ENCODE data around the gene TGFA. TPM values are rescaled to one million over a fixed set of nuclear protein-coding genes. Genes with fewer than 3 reads are reported as not detected.
A peak's percentile ranks its signal among the peaks of the same experiment; 100 is the strongest.

The TGFA gene
- total and polyA plus RNA-seq, 8 donors: 0.89 to 16.0 (median 3.7) TPM; not detected in 1

DNA sequence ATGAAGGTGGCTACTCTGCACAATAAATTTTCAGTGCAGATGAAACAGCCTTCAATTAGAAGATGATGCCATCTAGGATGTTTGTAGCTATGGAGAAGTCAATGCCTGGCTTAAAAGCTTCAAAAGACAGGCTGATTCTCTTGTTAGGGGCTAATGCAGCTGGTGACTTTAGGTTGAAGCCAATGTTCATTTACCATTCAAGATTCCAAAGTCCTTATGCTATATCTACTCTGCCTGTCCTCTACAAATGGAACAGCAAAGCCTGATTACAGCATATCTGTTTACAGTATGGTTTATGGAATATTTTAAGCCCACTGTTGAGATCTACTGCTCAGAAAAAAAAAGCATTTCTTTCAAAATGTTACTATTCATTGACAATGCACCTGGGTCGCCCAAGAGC, 15.8 kb downstream of the TGFA start:
- Histone ChIP-seq H3K27ac (no peak overlapping the region), H3K27me3 (no peaks in the 10 kb centered on the region), H3K4me3 (no peak overlapping the region), H3K4me1 (peaks cover 0 to 12% (median 0%) of the 10 kb centered on the region in 4 donors), H3K36me3 (no peaks in the 10 kb centered on the region), H3K9me3 (peaks cover 0 to 9% (median 6%) of the 10 kb centered on the region in 4 donors)
- no peak for TF ChIP-seq EP300 (IDR thresholded peaks at IDR 0.05)
- no peak for TF ChIP-seq CTCF (IDR thresholded peaks at IDR 0.05)
- no peak for TF ChIP-seq POLR2A (IDR thresholded peaks at IDR 0.05)
- no peak for TF ChIP-seq POLR2AphosphoS5 (IDR thresholded peaks at IDR 0.05)
- 81 to 100% (median 85%) methylated on average over 1 of the region's 1 CpG for WGBS, 5 donors
- intact Hi-C loops (cut with DNase I; ENCODE audit: low total_unique reads): no loop called here
- no peak for DNase-seq

- no peaks in the 10 kb centered on the region for H3K27me3 ChIP-seq
- H3K9me3 ChIP-seq: peaks cover 0 to 9% (median 6%) of the 10 kb centered on the region in 4 donors
- peaks cover 0 to 22% (median 0%) of the 10 kb centered on the region in 4 donors for H3K4me1 ChIP-seq
- H3K4me3 ChIP-seq: no peak overlapping the region
- no peak for DNase-seq
- H3K36me3 ChIP-seq: no peaks in the 10 kb centered on the region
- no peak overlapping the region for H3K27ac ChIP-seq
- 88 to 99% (median 96%) methylated on average over 2 of the region's 2 CpGs for WGBS, 5 donors
- TF ChIP-seq EP300 (IDR thresholded peaks at IDR 0.05) (no peak), POLR2AphosphoS5 (IDR thresholded peaks at IDR 0.05) (no peak), CTCF (IDR thresholded peaks at IDR 0.05) (no peak), POLR2A (IDR thresholded peaks at IDR 0.05) (no peak)
- intact Hi-C loops (cut with DNase I; ENCODE audit: low total_unique reads): no loop called here
Observed at GRCh38 chr2:70536517-70537055, 17.0 kb downstream of the TGFA start.

DNA sequence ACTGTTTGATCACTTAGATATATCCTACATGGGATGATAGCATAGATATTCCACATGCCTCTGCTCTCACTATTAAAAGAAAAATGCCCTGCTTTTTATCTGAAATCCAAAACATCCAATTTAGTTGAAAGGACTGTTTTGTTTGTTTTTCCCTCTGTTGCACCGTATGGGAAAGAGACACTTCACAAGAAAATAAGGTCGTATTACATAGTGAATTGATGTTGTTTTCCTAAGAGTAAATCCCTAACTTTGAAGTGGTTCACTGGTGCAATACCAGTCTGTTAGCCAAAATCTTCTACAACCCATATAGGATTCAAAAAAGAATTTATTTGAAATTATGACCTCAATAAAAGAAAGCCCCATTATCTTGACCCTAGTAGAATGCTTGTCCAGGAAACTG, 18.1 kb downstream of the TGFA start:
- Histone ChIP-seq H3K36me3 (no peaks in the 10 kb centered on the region), H3K9me3 (peaks cover 0 to 9% (median 6%) of the 10 kb centered on the region in 4 donors), H3K4me3 (no peak overlapping the region), H3K4me1 (peaks cover 0 to 23% (median 0%) of the 10 kb centered on the region in 4 donors), H3K27ac (no peak overlapping the region), H3K27me3 (no peaks in the 10 kb centered on the region)
- 15 to 64% (median 41%) methylated on average over 2 of the region's 2 CpGs for WGBS, 5 donors
- no peak for TF ChIP-seq EP300 (IDR thresholded peaks at IDR 0.05)
- TF ChIP-seq CTCF (IDR thresholded peaks at IDR 0.05): no peak
- no peak for TF ChIP-seq POLR2A (IDR thresholded peaks at IDR 0.05)
- no peak for TF ChIP-seq POLR2AphosphoS5 (IDR thresholded peaks at IDR 0.05)
- intact Hi-C loops (cut with DNase I; ENCODE audit: low total_unique reads): no loop called here
- no peak for DNase-seq

DNA sequence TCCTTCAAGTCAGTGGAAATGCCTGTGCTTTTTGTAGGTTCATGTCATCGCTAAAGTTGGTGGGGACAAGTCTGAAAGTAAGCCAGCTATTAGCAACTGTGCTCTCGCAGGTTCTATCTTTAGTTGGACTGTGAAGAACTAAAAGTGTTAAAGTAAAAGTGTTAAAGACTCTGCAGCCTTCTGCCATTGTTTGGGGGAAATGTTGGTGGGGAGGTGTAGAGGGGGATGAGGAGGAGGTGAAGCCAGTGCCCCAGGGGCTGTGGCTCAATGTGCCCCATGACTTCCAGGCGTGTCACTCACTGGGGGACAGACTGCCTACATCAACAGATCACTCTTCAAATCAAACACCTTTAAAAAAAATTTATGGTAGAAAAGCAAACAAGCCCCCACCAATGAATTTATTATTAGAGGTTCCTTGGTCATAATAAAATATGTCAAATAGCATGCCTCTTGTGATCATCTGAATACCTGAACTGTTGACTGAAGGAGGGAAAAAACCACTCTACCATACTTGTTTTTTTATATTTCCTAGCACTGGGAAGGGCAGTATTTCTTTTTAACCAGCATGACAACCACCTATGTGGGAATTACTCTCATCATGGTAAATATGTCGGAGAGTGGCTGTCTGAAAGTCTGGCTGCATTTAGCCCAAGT, 19.3 kb downstream of the TGFA start:
- 46 to 65% (median 63%) methylated on average over 4 of the region's 4 CpGs for WGBS, 5 donors

More for the DNA sequence above, 19.3 kb downstream of the TGFA start:
- peak overlapping the region in 1 of 5 donors; percentile 38 for H3K27ac ChIP-seq
- H3K36me3 ChIP-seq: no peaks in the 10 kb centered on the region
- H3K4me1 ChIP-seq: peaks cover 0 to 27% (median 0%) of the 10 kb centered on the region in 4 donors
- intact Hi-C loops (cut with DNase I; ENCODE audit: low total_unique reads): no loop called here
- peaks cover 0 to 9% (median 6%) of the 10 kb centered on the region in 4 donors for H3K9me3 ChIP-seq
- TF ChIP-seq CTCF (IDR thresholded peaks at IDR 0.05) (no peak), POLR2AphosphoS5 (IDR thresholded peaks at IDR 0.05) (no peak), EP300 (IDR thresholded peaks at IDR 0.05) (no peak), POLR2A (IDR thresholded peaks at IDR 0.05) (no peak)
- H3K27me3 ChIP-seq: no peaks in the 10 kb centered on the region
- no peak overlapping the region for H3K4me3 ChIP-seq
- no peak for DNase-seq
